Iris pigment epithelial cell (primary cell): ENCODE measurements around the gene OR52J3.
"Not testable (repeated sequence)": the region's sequence is repeated elsewhere in the genome, so short reads cannot be mapped to it uniquely, and the experiment has no call there.

Source experiments
- DNase-seq: peaks from one replicate; pipeline ENCODE4 v3.0.0-alpha.2; 2011; ENCODE audit warnings: low read depth

OR52J3 gene

DNA sequence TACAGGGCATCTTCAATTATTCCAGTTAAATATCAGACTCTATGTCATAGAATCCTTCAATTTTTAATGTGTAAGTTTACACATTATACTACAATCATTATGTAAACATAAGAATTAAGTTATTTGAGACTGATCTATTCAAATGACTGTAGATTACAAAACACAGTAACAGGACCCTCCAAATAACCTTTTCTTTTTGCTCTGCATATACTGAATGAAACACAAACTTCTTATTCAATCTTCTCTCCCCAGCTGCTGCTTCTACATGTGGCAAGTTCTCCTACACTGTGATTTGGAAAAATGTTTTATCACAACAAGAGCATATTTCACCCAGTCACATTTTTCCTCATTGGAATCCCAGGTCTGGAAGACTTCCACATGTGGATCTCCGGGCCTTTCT lies at the start of gene OR52J3:
OR52J3 (plus strand) TSS at position 301 of the 400 bp plus-strand sequence; CDS start at position 301, 0 bp downstream.
- no peak for DNase-seq

DNA sequence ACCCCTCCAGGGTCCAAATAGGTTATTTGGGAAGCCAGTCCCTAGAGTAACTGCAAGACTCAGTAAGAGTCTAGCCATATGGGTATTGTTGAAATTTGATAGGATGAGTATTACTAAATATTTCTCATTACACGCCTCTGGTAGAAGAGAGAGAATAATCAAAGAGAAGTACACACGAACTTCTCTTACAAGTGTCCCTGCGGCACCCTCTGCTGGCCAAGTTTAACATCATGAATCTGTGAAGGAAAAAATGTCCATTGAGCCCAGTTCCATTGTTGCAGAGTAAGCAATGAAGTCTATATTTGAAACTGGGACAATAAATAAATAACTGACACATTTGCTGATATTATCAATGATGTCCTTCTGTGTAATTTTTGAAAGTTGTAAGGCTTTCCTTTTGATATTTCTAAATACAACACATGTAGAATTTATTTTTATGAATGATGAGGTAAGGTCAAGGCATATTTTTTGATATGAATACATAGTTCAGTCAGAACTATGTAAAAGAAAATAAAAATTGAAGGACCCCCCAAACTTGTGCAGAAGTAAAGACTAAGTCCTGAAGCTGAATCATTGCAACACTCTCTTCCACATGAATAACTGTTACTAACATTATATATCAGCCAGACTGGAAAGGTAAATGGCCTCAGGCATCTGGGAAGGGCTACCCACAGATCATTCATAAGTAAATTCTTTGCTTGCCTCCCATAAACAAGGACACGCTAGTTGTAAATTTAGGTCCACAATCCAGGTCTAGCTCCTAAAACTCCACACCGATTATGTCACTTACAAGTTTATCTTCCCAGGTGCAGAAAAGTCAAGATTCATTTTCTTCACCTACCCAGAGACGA lies 41.7 kb upstream of the OR52J3 start:
- peak; percentile 66 for DNase-seq

DNA sequence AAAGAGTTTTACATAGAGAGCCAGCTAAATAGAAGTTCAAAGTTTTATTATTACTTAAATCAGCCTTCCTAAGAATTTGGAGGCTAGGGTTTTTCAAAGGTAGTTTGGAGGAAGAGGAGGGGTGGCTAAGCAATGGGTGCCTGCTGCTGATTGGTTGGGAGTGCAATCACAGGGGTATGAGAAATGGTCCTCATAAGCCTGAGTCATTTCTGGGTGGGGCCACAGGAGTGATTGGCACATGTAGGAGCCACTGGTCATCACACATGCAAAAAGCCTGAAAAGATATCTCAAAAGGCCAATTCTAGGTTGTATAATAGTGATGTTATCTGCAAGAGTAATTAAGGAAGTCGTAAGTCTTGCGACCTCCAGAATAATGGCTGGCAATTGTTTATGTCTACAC lies 38.8 kb upstream of the OR52J3 start:
- DNase-seq: peak; percentile 9

DNA sequence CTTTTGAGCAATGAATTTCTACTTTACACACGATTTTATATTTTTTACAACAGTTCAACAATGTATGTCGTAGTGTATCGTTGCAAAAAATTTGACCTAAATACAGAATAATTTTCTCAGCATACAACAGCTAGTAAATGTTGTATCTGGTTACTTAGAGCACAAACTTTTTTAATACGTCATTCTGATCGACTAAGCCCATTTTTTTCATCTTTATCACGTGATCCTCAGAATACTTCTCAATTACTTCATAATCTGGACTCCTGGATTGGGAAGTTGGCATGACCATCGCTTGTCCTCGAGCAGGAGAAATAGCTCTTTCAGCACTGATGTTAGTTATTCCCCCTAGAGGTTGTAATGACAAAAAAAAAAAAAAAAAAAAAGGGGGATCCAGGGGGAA lies 35.1 kb upstream of the OR52J3 start:
- no peak for DNase-seq

DNA sequence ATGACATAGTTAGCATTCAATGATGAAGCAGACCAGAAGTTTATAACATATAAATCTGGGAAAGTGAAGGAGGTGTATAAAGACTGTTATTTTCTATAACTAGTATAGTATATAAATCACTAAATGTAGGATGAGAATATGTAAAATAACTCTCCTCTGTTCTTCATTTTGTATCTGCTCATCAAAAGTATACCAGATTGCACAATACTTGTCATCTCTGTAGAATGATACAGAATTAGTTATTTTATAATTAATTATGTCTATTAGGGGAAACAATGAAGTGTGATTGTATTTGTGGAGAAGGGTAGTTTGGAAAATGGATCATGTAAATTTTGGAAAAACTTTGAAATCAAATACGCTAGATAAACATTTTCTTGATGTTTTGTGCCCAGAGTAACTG lies 33.3 kb upstream of the OR52J3 start:
- no peak for DNase-seq

DNA sequence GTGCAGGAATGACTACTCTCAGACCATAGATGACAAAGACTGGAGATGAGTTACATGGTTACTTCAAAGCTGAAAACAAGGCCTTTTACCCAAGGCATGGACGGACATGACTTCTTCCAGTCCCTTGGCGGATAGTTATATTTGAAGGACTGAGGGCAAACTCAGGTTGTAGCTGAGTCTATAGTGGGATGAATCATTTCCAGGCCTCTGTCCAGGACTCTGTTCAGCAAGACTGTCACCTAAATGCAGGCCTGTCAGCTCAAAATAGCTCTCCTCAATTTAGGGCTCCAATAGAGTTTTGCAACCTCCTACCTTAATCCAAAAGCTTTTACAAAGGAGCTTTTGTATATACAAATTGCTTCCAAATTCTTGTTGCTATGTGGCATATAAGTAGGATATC lies 24.3 kb upstream of the OR52J3 start:
- no peak for DNase-seq

DNA sequence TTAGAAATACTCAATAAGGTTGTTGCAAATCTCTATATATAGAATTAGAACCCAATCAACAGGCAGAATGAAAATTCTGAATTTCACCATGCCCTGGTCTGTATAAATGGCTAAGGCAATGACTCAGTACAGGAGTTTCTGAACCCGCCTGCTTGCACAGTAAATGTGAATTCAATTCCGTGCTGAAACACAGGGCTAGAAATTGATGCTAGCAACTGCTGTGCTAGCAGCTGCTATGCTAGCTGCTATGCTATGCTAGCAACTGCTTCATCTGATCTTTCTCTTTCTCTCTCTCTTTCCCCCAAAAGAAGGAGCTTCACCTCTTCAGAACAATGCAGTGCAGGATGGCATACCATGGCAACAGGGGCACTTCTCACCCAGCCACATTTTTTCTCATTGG lies 9.7 kb upstream of the OR52J3 start:
- no peak for DNase-seq

DNA sequence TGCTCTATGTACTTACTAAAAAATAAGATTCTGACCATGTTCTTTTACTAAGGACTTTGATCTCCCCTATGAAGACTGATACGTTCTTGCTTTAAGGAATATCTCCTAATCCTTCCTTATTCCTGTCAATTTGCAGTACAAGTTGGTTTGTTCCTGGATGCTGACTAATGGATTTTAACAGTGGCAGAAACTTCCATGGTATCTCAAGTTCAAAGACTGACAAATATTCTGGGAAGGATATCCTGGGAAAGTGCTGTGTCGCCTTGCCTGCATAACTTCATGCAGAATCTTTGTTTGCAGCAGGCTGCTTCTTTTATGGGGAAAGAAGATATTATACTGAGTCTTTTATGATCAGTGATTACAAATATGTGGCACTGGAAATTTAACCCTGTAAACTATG lies 8.4 kb upstream of the OR52J3 start:
- no peak for DNase-seq

DNA sequence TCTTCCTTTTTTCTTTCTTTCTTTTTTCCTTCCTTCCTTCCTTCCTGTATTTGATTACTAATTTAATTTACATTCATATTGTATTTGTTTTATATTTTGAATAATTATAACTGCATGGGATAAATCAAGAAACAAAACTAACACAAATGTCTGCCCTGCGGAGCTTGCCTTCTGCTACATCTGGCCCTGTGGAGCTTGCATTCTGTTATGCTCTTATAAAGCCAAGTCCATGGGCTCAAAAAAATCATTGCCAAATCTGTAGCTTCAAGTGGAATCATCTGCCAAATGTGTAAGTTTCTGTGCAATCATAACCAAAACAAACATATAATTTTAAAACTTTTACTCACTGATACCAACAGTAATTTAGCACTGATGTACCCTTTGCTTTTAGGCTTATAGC lies 8.0 kb upstream of the OR52J3 start:
- no peak for DNase-seq

DNA sequence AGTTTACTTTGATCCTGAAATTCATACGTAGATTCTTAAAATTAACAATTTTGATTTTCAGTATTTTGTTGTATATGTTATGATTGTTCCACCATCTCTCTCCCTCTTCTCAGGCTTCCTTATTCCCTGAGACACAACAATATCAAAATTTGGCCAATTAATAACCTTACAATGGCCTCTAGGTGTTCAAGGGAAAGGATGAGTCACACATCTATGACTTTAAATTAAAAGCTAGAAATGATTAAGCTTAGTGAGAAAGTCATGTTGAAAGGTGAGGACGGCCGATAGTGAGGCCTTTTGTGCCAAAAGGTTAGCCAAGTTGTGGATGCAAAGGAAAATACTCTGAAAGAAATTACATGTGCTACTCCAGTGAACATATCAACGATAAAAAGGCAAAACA lies 5.5 kb upstream of the OR52J3 start:
- no peak for DNase-seq

DNA sequence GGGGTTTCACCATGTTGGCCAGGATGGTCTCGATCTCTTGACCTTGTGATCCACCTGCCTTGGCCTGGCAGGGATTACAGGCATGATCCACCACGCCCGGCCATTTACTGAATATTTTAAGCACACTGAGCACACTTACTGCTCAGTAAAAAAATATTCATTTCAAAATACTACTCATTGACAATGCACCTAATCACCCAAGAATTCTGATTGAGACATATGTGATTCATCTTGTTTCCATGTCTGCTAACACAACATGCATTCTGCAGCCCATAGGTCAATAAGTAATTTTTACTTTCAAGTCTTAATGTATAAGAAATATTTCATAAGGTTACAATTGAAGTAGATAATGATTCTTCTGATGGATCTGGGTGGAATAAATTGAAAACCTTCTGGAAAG lies 4.2 kb upstream of the OR52J3 start:
- DNase-seq: peak; percentile 28

DNA sequence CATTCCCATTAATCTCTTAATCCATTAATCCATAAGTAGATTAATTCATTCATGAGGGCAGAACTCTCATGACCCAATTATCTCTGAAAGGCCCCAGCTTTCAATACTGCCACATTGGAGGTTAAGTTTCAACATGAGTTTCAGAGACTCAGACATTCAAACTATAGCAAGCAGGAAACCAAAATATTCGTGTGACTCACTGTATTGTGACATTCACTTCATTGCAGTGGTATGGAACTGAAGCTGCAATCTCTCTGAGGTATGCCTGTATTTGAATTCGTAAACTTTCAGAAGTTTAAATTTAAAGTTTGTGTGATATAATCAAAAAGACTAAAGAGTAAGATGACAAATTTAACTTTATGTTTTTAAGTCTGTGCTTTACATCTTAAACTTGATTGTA lies 2.9 kb upstream of the OR52J3 start:
- peak; percentile 80 for DNase-seq

DNA sequence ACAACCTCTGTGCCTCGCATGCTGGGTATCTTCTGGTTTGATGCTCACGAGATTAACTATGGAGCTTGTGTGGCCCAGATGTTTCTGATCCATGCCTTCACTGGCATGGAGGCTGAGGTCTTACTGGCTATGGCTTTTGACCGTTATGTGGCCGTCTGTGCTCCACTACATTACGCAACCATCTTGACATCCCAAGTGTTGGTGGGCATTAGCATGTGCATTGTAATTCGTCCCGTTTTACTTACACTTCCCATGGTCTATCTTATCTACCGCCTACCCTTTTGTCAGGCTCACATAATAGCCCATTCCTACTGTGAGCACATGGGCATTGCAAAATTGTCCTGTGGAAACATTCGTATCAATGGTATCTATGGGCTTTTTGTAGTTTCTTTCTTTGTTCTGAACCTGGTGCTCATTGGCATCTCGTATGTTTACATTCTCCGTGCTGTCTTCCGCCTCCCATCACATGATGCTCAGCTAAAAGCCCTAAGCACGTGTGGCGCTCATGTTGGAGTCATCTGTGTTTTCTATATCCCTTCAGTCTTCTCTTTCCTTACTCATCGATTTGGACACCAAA lies 516 bp downstream of the OR52J3 start:
- DNase-seq: no peak

DNA sequence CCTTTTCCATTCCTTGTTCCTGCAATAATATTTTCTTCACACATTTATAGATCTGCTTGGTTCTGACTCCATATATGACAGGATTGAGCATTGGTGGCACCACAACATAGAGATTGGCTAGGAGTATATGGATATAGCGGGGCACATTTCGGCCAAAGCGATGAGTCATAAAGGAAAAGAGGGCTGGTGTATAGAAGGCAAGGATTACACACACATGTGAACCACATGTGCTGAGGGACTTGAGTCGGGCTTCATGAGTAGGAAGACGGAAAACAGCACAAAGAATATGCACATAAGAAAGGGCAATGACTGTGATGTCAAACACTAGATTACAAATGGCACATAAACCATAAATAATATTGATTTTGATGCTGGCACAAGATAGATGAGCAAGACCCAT lies 12.4 kb downstream of the OR52J3 start:
- DNase-seq: not testable (repeated sequence)

DNA sequence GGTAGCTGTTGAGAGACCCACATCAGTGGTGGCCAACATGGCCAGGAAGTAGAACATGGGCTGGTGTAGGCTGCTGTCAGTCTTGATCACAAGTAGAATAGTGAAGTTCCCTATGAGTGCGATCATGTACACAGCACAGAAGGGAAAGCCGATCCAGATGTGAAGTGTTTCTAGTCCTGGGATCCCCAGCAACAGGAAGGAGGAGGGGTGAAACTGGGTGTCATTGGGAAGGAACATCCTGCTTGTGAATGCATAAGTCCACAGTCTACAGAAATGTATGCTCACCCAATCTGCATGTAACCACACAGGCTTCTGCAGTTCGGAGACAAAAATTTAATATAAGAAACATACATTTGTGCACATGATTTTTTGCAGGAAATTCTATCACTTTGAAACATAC lies 13.1 kb downstream of the OR52J3 start, which contains the start of gene OR52E2:
OR52E2 (minus strand) TSS at position 237 of the 400 bp plus-strand sequence; CDS start at position 237, 0 bp downstream.
- DNase-seq: no peak

DNA sequence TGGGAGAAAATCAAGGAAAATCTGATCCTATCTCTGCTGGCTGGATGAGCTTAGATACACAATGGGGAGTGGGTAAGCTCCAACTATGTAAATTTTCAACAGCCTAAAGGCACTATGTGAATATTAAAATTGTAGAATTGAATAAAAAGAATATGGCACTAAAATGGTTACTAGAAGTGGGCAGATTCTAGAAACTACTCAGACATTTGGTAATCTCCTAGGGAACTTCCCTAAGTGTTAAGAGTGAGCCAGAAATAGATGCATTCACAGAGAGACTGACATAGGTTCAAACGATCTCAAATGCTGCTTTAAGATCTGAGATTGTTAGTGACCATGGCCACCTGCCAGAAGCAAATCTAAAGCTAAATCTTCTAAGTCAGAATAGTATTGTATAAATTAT lies 18.7 kb downstream of the OR52J3 start:
- no peak for DNase-seq

DNA sequence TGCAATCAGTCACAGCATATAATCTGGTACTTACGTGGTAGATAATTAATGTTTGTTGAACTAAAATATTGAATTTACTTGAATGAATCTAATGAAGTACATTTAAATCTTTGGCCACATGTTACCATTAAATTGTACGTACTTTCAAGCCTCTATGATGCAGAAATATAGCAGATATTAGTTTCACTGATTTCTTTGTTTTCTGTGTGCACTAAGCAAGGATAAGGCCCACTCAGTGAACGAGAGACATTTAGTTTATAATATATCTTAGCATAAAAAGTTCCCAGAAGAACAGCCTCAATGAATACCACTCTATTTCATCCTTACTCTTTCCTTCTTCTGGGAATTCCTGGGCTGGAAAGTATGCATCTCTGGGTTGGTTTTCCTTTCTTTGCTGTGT lies 22.9 kb downstream of the OR52J3 start, which contains the start of gene OR52E1:
OR52E1 (plus strand) TSS at position 301 of the 400 bp plus-strand sequence.
- no peak for DNase-seq

DNA sequence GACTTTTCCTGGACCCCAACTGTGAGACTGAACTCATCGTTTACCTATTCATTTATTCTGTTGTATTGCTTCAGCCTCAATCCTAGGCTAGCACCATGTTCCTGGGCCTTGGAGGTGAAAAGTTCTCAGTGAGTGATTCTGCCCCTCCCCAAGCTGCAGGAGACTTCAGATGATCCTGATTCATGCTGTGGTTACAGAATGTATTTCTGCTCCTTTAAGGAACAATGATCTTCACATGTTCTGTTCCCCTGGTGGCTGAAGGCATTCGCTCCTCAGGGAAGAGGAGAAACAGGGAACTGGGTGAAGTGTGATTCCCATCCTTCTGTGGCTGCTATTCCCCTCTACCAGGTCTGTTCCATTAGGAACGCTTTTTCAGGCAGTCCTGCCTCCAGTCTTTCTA lies 25.5 kb downstream of the OR52J3 start:
- no peak for DNase-seq

DNA sequence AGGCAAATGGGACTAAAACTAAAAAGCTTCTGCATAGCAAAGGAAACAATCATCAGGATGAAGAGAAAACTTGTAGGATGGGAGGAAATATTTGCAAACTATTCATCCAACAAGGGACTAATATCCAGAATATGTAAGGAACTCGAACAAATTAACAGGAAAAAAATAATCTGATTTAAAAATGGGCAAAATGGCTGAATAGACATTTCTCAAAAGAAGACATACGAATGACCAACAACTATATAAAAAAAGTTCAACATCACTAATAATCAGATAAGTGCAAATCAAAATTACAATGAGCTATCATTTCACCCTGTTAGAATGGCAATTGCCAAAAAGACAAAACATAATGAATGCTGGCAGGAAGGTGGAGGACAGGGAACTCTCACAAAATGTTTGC lies 35.1 kb downstream of the OR52J3 start:
- no peak for DNase-seq

DNA sequence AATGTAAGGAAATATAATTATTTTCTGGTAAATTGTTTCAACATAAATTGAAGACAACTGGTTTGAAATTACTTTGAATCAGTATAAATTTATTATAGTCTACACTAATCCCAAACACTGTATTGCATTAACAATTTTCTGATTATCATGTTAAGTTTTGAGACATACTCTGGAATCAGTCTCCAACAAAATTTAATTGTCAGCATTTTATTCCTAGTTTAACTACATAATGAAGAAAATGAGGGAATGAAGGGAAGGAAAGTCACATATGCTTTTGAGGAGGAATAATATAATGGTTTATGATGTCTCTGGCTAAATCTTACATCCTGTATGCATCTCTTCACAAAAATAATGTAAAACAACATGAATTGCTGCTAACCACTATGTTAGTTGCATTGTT lies 37.3 kb downstream of the OR52J3 start:
- no peak for DNase-seq

DNA sequence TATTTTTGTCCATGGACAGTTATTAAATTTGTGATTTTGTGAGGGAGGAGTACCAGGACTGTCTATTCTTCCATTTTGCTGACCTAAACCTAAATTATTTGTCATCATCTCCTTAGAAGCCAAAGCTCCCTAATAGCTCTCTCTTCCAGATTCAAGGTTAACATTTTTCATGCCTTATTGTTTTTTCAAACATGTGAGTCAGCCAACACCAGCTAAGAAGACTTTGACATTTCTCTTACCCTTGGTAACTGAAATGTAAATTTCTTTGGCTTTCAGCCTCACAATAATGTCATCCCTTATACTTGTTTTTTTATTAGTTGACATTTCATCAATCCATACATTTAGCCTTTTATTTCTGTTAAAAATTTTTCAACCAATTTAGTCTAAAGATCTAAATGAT lies 42.2 kb downstream of the OR52J3 start:
- peak; percentile 1 for DNase-seq

DNA sequence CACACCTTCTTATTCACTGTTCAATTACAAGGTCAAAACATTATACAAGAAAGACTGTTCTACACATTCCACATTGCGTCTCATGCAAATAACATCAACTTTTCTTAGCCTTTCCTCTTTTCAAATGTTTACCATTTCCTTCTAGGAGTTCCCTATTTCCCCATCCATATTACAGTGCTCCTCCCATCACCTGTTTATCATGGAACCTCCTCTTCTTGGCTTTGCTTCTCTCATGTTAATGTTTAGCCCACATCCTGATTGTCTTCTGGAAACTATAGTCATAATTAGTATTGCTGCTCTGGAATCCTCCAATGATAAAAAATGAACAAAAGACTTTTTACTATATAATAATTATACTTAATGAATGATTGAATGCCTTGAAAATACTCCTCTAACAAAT lies 44.3 kb downstream of the OR52J3 start:
- DNase-seq: no peak

DNA sequence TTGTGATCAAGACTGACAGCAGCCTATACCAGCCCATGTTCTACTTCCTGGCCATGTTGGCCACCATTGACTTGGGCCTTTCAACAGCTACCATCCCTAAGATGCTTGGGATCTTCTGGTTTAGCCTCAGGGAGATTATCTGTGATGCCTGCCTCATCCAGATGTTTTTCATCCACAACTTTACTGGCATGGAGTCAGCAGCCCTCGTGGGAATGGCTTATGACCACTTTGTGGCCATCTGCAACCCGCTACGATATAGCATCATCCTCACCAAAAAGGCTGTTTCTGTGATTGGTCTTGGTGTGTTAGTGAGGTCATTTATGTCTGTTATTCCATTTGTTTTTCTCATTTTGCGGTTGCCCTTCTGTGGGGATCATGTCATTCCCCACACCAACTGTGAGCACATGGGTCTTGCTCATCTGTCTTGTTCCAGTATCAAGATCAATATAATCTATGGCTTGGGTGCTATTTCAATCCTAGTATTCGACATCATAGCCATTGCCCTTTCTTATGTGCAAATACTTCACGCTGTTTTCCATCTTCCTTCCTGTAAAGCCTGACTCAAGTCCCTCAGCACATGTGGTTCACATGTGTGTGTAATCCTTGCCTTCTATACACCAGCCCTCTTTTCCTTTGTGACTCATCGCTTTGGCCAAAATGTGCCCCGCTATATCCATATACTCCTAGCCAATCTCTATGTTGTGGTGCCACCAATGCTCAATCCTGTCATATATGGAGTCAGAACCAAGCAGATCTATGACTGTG lies 46.7 kb downstream of the OR52J3 start:
- no peak for DNase-seq
